ENCODE results near the gene PDZRN4. TPM values are rescaled to one million over a fixed set of nuclear protein-coding genes. Genes with fewer than 3 reads are reported as not detected.

Gene PDZRN4
- total and polyA plus RNA-seq, 2 experiments from 2014 or later, result 0.90 TPM; not detected in 1

GRCh38 chr12:41356181-41356580 is 168.1 kb downstream of the PDZRN4 start:
- no peaks in the 10 kb centered on the region for H3K4me1 ChIP-seq (ENCODE audit: insufficient read depth)
- H2AFZ ChIP-seq, result no peak overlapping the region
- H3K27ac ChIP-seq (ENCODE audit: low read depth), result no peak overlapping the region
- peaks cover 4% of the 10 kb centered on the region for H3K9me3 Mint-ChIP-seq
- no peak overlapping the region for H3K27ac Mint-ChIP-seq
- H3K36me3 Mint-ChIP-seq (ENCODE audit: low read depth), result peaks cover 4% of the 10 kb centered on the region; the same call in 2 of the 3 replicates
- no peaks in the 10 kb centered on the region for H3K36me3 ChIP-seq (ENCODE audit: insufficient read depth)
- no peak overlapping the region for H3K4me2 ChIP-seq
- H3K27me3 Mint-ChIP-seq (ENCODE audit: insufficient read depth, low read depth, poor library complexity), result no peaks in the 10 kb centered on the region
- no peak overlapping the region for H3K4me3 Mint-ChIP-seq
- H3F3A ChIP-seq (replicated peaks; ENCODE audit: low read depth), result no peaks in the 10 kb centered on the region
- H3K27me3 ChIP-seq (ENCODE audit: insufficient read depth), result no peaks in the 10 kb centered on the region
- DNase-seq (ENCODE audit: low spot score) (no peak), ATAC-seq (no peak)
- H4K20me1 ChIP-seq (replicated peaks; ENCODE audit: insufficient read depth), result no peaks in the 10 kb centered on the region
- TF ChIP-seq JUNB (IDR thresholded peaks at IDR 0.05; ENCODE audit: unreplicated experiment) (no peak), CREB1 (CRISPR knock-in tag; IDR thresholded peaks at IDR 0.05; ENCODE audit: low read depth) (no peak), ZNF114 (CRISPR knock-in tag; IDR thresholded peaks at IDR 0.05) (no peak), ZNF462 (CRISPR knock-in tag; IDR thresholded peaks at IDR 0.05) (no peak), STAT1 (IDR thresholded peaks at IDR 0.05; ENCODE audit: unreplicated experiment) (no peak), EZH2 (IDR thresholded peaks at IDR 0.05; ENCODE audit: low read depth, unreplicated experiment) (no peak), POLR2AphosphoS5 (IDR thresholded peaks at IDR 0.05; ENCODE audit: low read depth) (no peak), CTCF (conservative IDR thresholded peaks at IDR 0.05; ENCODE audit: low read depth in 2 of 2) (no peak), ZNF331 (CRISPR knock-in tag; IDR thresholded peaks at IDR 0.05; ENCODE audit: low read depth) (no peak), EZH2phosphoT487 (IDR thresholded peaks at IDR 0.05; ENCODE audit: unreplicated experiment) (no peak), NANOG (IDR thresholded peaks at IDR 0.05; ENCODE audit: borderline replicate concordance) (no peak)
- H3K79me2 ChIP-seq (replicated peaks; ENCODE audit: insufficient read depth), result no peaks in the 10 kb centered on the region
- H3K4me1 Mint-ChIP-seq, result no peaks in the 10 kb centered on the region
- H3K9me2 ChIP-seq (ENCODE audit: insufficient read depth), result no peaks in the 10 kb centered on the region
- H3K4me3 ChIP-seq, result no peak overlapping the region
